Heart left ventricle (tissue), 16 donors: ENCODE results near the gene IGFBP7. TPM values are rescaled to one million over a fixed set of nuclear protein-coding genes. Genes with fewer than 3 reads are reported as not detected.

Experiments
- ATAC-seq, 4 donors: fragments of 200-7000 bp; cut with Tn5 transposase; one replicate each; pipeline ENCODE4 v1.9.1; 2020 to 2022; ENCODE audit warnings: moderate library complexity in 4 of 4, mild to moderate bottlenecking in 3 of 4, moderate number of reproducible peaks in 1 of 4
- DNase-seq, 5 donors: peaks; one replicate each; pipeline ENCODE4 v3.0.0-alpha.2; 2020
- H3K27ac ChIP-seq, 12 donors: fragments of 200-600 bp; sonication (generic) in 4 of 12; one replicate each; pipeline versions ENCODE4 v1.5.0 to v1.8.0; 2016 to 2022; ENCODE audit warnings: mild to moderate bottlenecking in 2 of 12
- H3K27me3 ChIP-seq, 9 donors: fragments of 200-600 bp; sonication (generic) in 2 of 9; one replicate each; pipeline versions ENCODE4 v1.5.1 to v1.8.0; 2016 to 2022; ENCODE audit warnings: mild to moderate bottlenecking in 3 of 9
- H3K36me3 ChIP-seq, 9 donors: fragments of 200-600 bp; sonication (generic) in 2 of 9; one replicate each; pipeline versions ENCODE4 v1.5.0 to v1.8.0; 2018 to 2022; ENCODE audit warnings: mild to moderate bottlenecking in 2 of 9
- H3K4me1 ChIP-seq, 12 donors: fragments of 200-600 bp; sonication (generic) in 4 of 12; one replicate each; pipeline versions ENCODE4 v1.5.0 to v1.8.0; 2016 to 2022; ENCODE audit warnings: mild to moderate bottlenecking in 3 of 12
- H3K4me3 ChIP-seq, 12 donors: fragments of 200-600 bp; sonication (generic) in 4 of 12; one replicate each; pipeline versions ENCODE4 v1.5.0 to v1.8.0; 2017 to 2022; ENCODE audit warnings: mild to moderate bottlenecking in 9 of 12, moderate library complexity in 4 of 12
- H3K9me3 ChIP-seq, 12 donors: fragments of 200-600 bp; sonication (generic) in 4 of 12; one replicate each; pipeline versions ENCODE4 v1.5.0 to v1.8.0; 2016 to 2022; ENCODE audit warnings: mild to moderate bottlenecking in 1 of 12
- CTCF ChIP-seq, 12 donors: fragments of 200-600 bp; sonication (generic) in 4 of 12; IDR thresholded peaks; one replicate each; pipeline versions ENCODE4 v1.5.0 to v1.8.0; 2018 to 2022; ENCODE audit warnings: antibody characterized with exemption in 12 of 12, mild to moderate bottlenecking in 5 of 12
- POLR2A ChIP-seq, 2 donors: fragments of 450-650 bp; IDR thresholded peaks; one replicate each; pipeline ENCODE4 v1.6.1; 2017; ENCODE audit warnings: antibody characterized with exemption in 2 of 2, mild to moderate bottlenecking in 2 of 2, moderate library complexity in 2 of 2
- WGBS, 4 donors: extraction: QIAGEN DNeasy Blood & Tissue Kit in 2 of 4; methylation state at CpG; one replicate each; pipeline versions ENCODE4 v1.1.5 to v1.1.7; 2013 to 2018; 5-methylcytosine and 5-hydroxymethylcytosine counted together
- intact Hi-C, 10 donors: fragments of 100-400 bp; cut with DNase I; formaldehyde crosslinking; loops; one replicate each; pipeline versions ENCODE4 v1.11.1 to v1.14.2; 2022
- polyA plus RNA-seq, 2 donors: library from polyadenylated mRNA; stranded (reverse); fragments of 200-250 nt; gene quantifications; one replicate each; pipeline ENCODE4 v1.2.3, GENCODE V29; 2013
- total RNA-seq, 9 donors: library from RNA; depleted of rRNA in 2 of 9; stranded (reverse); fragments of >200 nt in 2 of 9; fragmentation: NEBNext Ultra II Directional in 3 of 9; extraction: Animal tissue kit (Norgen Biotek cat#: 25700) in 3 of 9; gene quantifications; one replicate each; pipeline versions ENCODE4 v1.1.0 to v1.2.4, GENCODE V29; 2016 to 2023
- donor health status: ischemic (EF 13 %, LVEDD 7.1; RV severe dilation, severe dysfunction).
- donor health status: healthy with polysubstance abuse.
- donor health status: DM: no; HTN: yes; CAD: no.
- donor health status: DM: no; HTN: no; CAD: no.
- donor health status: ischemic (EF 25% LVEDD 6.9; RV normal size, moderate dysfunction).
- donor health status: ischemic (EF 25% LVEDD 5.7; RV mildly dilated, moderate dysfunction).
- donor health status: healthy.
- donor health status: DM: yes; HTN: yes; CAD: no.
- donor health status: ischemic (EF 35%, LVEDD 5.7; RV mildly dilated, moderate dysfunction).
- donor health status: nonischemic (EF 11% LVEDD 7.7; RV severe dilation, severe dysfunction).
- donor health status: DM: yes; HTN: yes; CAD: no.
- donor health status: PGD.
- donor health status: ischemic (EF 29% LVEDD 5.4; RV normal size, mild dysfunction).
- donor health status: nonischemic (EF 23%, LVEDD 6.1; RV moderate dilation, normal function).

IGFBP7 gene
- total and polyA plus RNA-seq, 11 donors = 458 to 1,088 (median 585) TPM

GRCh38 chr4:57039345-57039744, 70.8 kb downstream of the IGFBP7 start:
- H3K9me3 ChIP-seq = no peaks in the 10 kb centered on the region
- H3K36me3 ChIP-seq = peaks cover 0 to 71% (median 62%) of the 10 kb centered on the region in 9 donors
- 44 to 66% (median 61%) methylated on average over 2 of the region's 2 CpGs for WGBS, 4 donors
- intact Hi-C loops = loop anchor here in 9 of 10 donors (2.0 to 10.0 kb wide), 5 partner anchors 115 to 123 kb away; no protein-coding TSS in a partner anchor
- peak overlapping the region in 4 of 12 donors; percentile 28 to 88 (median 62) for H3K27ac ChIP-seq
- no peak for TF ChIP-seq CTCF (IDR thresholded peaks at IDR 0.05)
- no peak for TF ChIP-seq POLR2A (IDR thresholded peaks at IDR 0.05)
- no peaks in the 10 kb centered on the region for H3K27me3 ChIP-seq
- peaks cover 3 to 54% (median 31%) of the 10 kb centered on the region in 12 donors for H3K4me1 ChIP-seq
- ATAC-seq (no peak), DNase-seq (no peak)
- no peak overlapping the region for H3K4me3 ChIP-seq

GRCh38 chr4:57037982-57038604, 72.1 kb downstream of the IGFBP7 start:
- Histone ChIP-seq H3K27ac (peak overlapping the region in 3 of 12 donors; percentile 6 to 19 (median 18)), H3K27me3 (no peaks in the 10 kb centered on the region), H3K4me1 (peaks cover 1 to 42% (median 19%) of the 10 kb centered on the region in 12 donors), H3K9me3 (no peaks in the 10 kb centered on the region), H3K4me3 (no peak overlapping the region), H3K36me3 (peaks cover 0 to 82% (median 71%) of the 10 kb centered on the region in 9 donors)
- DNase-seq (peak; percentile 61 to 84 (median 67)), ATAC-seq (peak; percentile 57 to 79 (median 66))
- intact Hi-C loops = loop anchor here in 9 of 10 donors (1.0 to 10.0 kb wide), 6 partner anchors 72 to 125 kb away; partner anchors contain the start of gene IGFBP7 (in 1 of the 9)
- TF ChIP-seq POLR2A (IDR thresholded peaks at IDR 0.05) = no peak
- TF ChIP-seq CTCF (IDR thresholded peaks at IDR 0.05) = peak; percentile 61 to 94 (median 82)
- 46 to 59% (median 54%) methylated on average over 15 of the region's 15 CpGs for WGBS, 4 donors

GRCh38 chr4:57034520-57034919, 75.7 kb downstream of the IGFBP7 start:
- TF ChIP-seq POLR2A (IDR thresholded peaks at IDR 0.05) (no peak), CTCF (IDR thresholded peaks at IDR 0.05) (no peak)
- no peaks in the 10 kb centered on the region for H3K9me3 ChIP-seq
- intact Hi-C loops = loop anchor here in 1 of 10 donors (10.0 kb wide), 1 partner anchor 120 kb away; no protein-coding TSS in a partner anchor
- peaks cover 0 to 7% (median under 1%) of the 10 kb centered on the region in 12 donors for H3K4me1 ChIP-seq
- no peak overlapping the region for H3K4me3 ChIP-seq
- H3K36me3 ChIP-seq = peaks cover 0 to 99% (median 92%) of the 10 kb centered on the region in 9 donors
- no peak for ATAC-seq
- H3K27me3 ChIP-seq = no peaks in the 10 kb centered on the region
- no peak for DNase-seq
- 82 to 90% (median 86%) methylated on average over 3 of the region's 3 CpGs for whole genome bisulfite sequencing, 4 donors
- H3K27ac ChIP-seq = peak overlapping the region in 2 of 12 donors; percentile 2 to 28

- no peak overlapping the region for H3K27ac ChIP-seq
- peaks cover 0 to 27% (median 17%) of the 10 kb centered on the region in 12 donors for H3K4me1 ChIP-seq
- DNase-seq (no peak), ATAC-seq (no peak)
- TF ChIP-seq POLR2A (IDR thresholded peaks at IDR 0.05) (no peak), CTCF (IDR thresholded peaks at IDR 0.05) (no peak)
- WGBS, 4 donors = 82 to 88% (median 84%) methylated on average over 4 of the region's 4 CpGs
- no peak overlapping the region for H3K4me3 ChIP-seq
- intact Hi-C loops = no loop called here
- no peaks in the 10 kb centered on the region for H3K9me3 ChIP-seq
- peaks cover 0 to 100% (median 93%) of the 10 kb centered on the region in 9 donors for H3K36me3 ChIP-seq
- no peaks in the 10 kb centered on the region for H3K27me3 ChIP-seq
Observed at GRCh38 chr4:57023104-57023503, 87.1 kb downstream of the IGFBP7 start.
